HEK293 (cell line): ENCODE measurements around the gene NAA25.
"Not testable (repeated sequence)": the region's sequence is repeated elsewhere in the genome, so short reads cannot be mapped to it uniquely, and the experiment has no call there.

Source experiments
- CTCF ChIA-PET: fragments of 350-600 bp; formaldehyde crosslinking; extraction: SDS; loops from one replicate; lab custom pipeline; 2021; ENCODE audit warnings: antibody characterized with exemption; lab: Yijun Ruan, JAX
- POLR2A ChIA-PET: fragments of 300-600 bp; formaldehyde crosslinking; extraction: SDS; loops from one replicate; lab custom pipeline; 2020; ENCODE audit warnings: antibody characterized with exemption, inconsistent platforms; lab: Yijun Ruan, JAX
- H3K27ac ChIP-seq: fragments of 200-500 bp; sonication (Bioruptor generic); 2 replicates; pipeline ENCODE4 v1.5.1; 2014; ENCODE audit warnings: low read depth, low read length, control low read depth, inconsistent platforms; ENCODE audit errors: extremely low read depth
- H3K36me3 ChIP-seq, 2 experiments: fragments of 200-500 bp in 1 of 2; sonication (Bioruptor generic) in 1 of 2; 1 replicate in 1 of 2; 2 replicates in 1 of 2; pipeline ENCODE4 v1.5.1; 2014 to 2017; ENCODE audit warnings: inconsistent platforms in 2 of 2, low read length in 2 of 2; ENCODE audit not compliant: control insufficient read depth in 2 of 2, insufficient read depth in 1 of 2
- H3K4me1 ChIP-seq: fragments of 200-500 bp; sonication (Bioruptor generic); 2 replicates; pipeline ENCODE4 v1.5.1; 2014; ENCODE audit warnings: mild to moderate bottlenecking, low read length, inconsistent platforms; ENCODE audit not compliant: control insufficient read depth, insufficient read depth
- H3K4me3 ChIP-seq: 2 replicates; pipeline ENCODE4 v1.5.1; 2011; ENCODE audit warnings: low read depth, mild to moderate bottlenecking, control low read depth, low read length, moderate library complexity
- H3K9me3 ChIP-seq: fragments of 200-500 bp; sonication (Bioruptor generic); 2 replicates; pipeline ENCODE4 v1.5.1; 2014; ENCODE audit warnings: low read depth, low read length, inconsistent platforms; ENCODE audit not compliant: control insufficient read depth, insufficient read depth
- PBX3 ChIP-seq: sonication (generic); formaldehyde crosslinking; IDR thresholded peaks from 2 replicates; pipeline ENCODE4 v1.8.1; 2022; ENCODE audit warnings: mild to moderate bottlenecking, moderate library complexity, missing genetic modification reagents
- PRDM10 ChIP-seq: fragments of 450-650 bp; formaldehyde crosslinking; IDR thresholded peaks from 2 replicates; pipeline ENCODE4 v1.5.1; 2016; ENCODE audit warnings: missing biosample characterization, missing genetic modification characterization
- SCRT1 ChIP-seq: fragments of 450-650 bp; formaldehyde crosslinking; IDR thresholded peaks from 2 replicates; pipeline ENCODE4 v1.5.1; 2016; ENCODE audit warnings: missing biosample characterization, missing genetic modification characterization, borderline replicate concordance
- SETDB1 ChIP-seq: IDR thresholded peaks from one replicate; pipeline ENCODE4 v1.6.1; 2017; ENCODE audit warnings: mild to moderate bottlenecking, low read length, moderate library complexity, mixed read lengths; ENCODE audit not compliant: insufficient read length
- WT1 ChIP-seq: fragments of 450-650 bp; formaldehyde crosslinking; IDR thresholded peaks from 2 replicates; pipeline ENCODE4 v1.5.1; 2016; ENCODE audit warnings: missing biosample characterization, missing genetic modification characterization
- ZBTB20 ChIP-seq: fragments of 450-650 bp; formaldehyde crosslinking; IDR thresholded peaks from 2 replicates; pipeline ENCODE4 v1.5.1; 2016; ENCODE audit warnings: missing biosample characterization, missing genetic modification characterization
- ZNF140 ChIP-seq: fragments of 450-650 bp; formaldehyde crosslinking; IDR thresholded peaks from 2 replicates; pipeline ENCODE4 v1.5.1; 2016; ENCODE audit warnings: missing biosample characterization, missing genetic modification characterization
- ZNF155 ChIP-seq: fragments of 450-650 bp; formaldehyde crosslinking; IDR thresholded peaks from 2 replicates; pipeline ENCODE4 v1.5.1; 2016; ENCODE audit warnings: missing biosample characterization, missing genetic modification characterization
- ZNF157 ChIP-seq: fragments of 450-650 bp; formaldehyde crosslinking; IDR thresholded peaks from 2 replicates; pipeline ENCODE4 v1.5.1; 2016; ENCODE audit warnings: missing biosample characterization, missing genetic modification characterization
- ZNF175 ChIP-seq: fragments of 450-650 bp; formaldehyde crosslinking; IDR thresholded peaks from 2 replicates; pipeline ENCODE4 v1.5.1; 2016; ENCODE audit warnings: missing biosample characterization, missing genetic modification characterization
- ZNF354C ChIP-seq: fragments of 450-650 bp; formaldehyde crosslinking; IDR thresholded peaks from 2 replicates; pipeline ENCODE4 v1.5.1; 2016; ENCODE audit warnings: missing biosample characterization, missing genetic modification characterization, low read depth, borderline replicate concordance
- ZNF416 ChIP-seq: fragments of 450-650 bp; formaldehyde crosslinking; IDR thresholded peaks from 2 replicates; pipeline ENCODE4 v1.5.1; 2016; ENCODE audit warnings: missing biosample characterization, missing genetic modification characterization
- ZNF433 ChIP-seq: fragments of 450-650 bp; formaldehyde crosslinking; IDR thresholded peaks from 2 replicates; pipeline ENCODE4 v1.5.1; 2016; ENCODE audit warnings: missing biosample characterization, missing genetic modification characterization, low read depth
- ZNF514 ChIP-seq: fragments of 450-650 bp; formaldehyde crosslinking; IDR thresholded peaks from 2 replicates; pipeline ENCODE4 v1.5.1; 2016; ENCODE audit warnings: missing biosample characterization, missing genetic modification characterization
- ZNF529 ChIP-seq: fragments of 450-650 bp; formaldehyde crosslinking; IDR thresholded peaks from 2 replicates; pipeline ENCODE4 v1.5.1; 2017; ENCODE audit warnings: missing genetic modification characterization, missing biosample characterization; ENCODE audit not compliant: insufficient replicate concordance
- ZNF558 ChIP-seq: fragments of 450-650 bp; formaldehyde crosslinking; IDR thresholded peaks from 2 replicates; pipeline ENCODE4 v1.5.1; 2016; ENCODE audit warnings: missing biosample characterization, missing genetic modification characterization
- ZNF571 ChIP-seq: fragments of 450-650 bp; formaldehyde crosslinking; IDR thresholded peaks from 2 replicates; pipeline ENCODE4 v1.5.0; 2017; ENCODE audit warnings: missing biosample characterization, missing genetic modification characterization
- ZNF596 ChIP-seq: fragments of 450-650 bp; IDR thresholded peaks from 2 replicates; pipeline ENCODE4 v1.5.0; 2018; ENCODE audit warnings: missing biosample characterization, mild to moderate bottlenecking, missing genetic modification characterization, moderate library complexity
- ZNF747 ChIP-seq: fragments of 450-650 bp; formaldehyde crosslinking; IDR thresholded peaks from 2 replicates; pipeline ENCODE4 v1.5.1; 2016; ENCODE audit warnings: missing biosample characterization, missing genetic modification characterization

The NAA25 gene

GRCh38 chr12:111999129-111999528 lies 109.5 kb downstream of the NAA25 start:
- H3K27ac ChIP-seq, H3K36me3 ChIP-seq, H3K9me3 ChIP-seq, POLR2A ChIA-PET, H3K4me3 ChIP-seq, H3K4me1 ChIP-seq: not testable (repeated sequence)
- CTCF ChIA-PET, result interaction anchor here (1.7 kb wide), 1 partner anchor 14 kb away, joined by 4 read pairs; the partner anchor contains the start of genes ERP29 and TMEM116
- 0 out of 2 replicates have a peak, but pooled peaks have one; percentile 30 for TF ChIP-seq ZNF140 (tag by site-specific recombination)

GRCh38 chr12:111998015-111998414 lies 110.6 kb downstream of the NAA25 start:
- Histone ChIP-seq H3K36me3 (no peaks in the 10 kb centered on the region; a peak in 1 of 3 replicates), H3K27ac (no peak overlapping the region), H3K4me3 (no peak overlapping the region), H3K9me3 (no peaks in the 10 kb centered on the region), H3K4me1 (no peaks in the 10 kb centered on the region)
- CTCF ChIA-PET, result interaction anchor here (0.6 to 1.7 kb wide), 2 partner anchors 15 to 1050 kb away, joined by 3 to 4 read pairs; partner anchors contain the start of genes ERP29 and TMEM116
- POLR2A ChIA-PET, result interaction anchor here (0.6 kb wide), 1 partner anchor 22 kb away, joined by 3 read pairs; no protein-coding TSS in a partner anchor
- TF ChIP-seq ZNF747 (tag by site-specific recombination) (no peak), ZNF514 (no peak), ZNF558 (tag by site-specific recombination) (no peak), PRDM10 (tag by site-specific recombination) (no peak), ZNF157 (tag by site-specific recombination) (no peak), ZNF433 (tag by site-specific recombination) (no peak), ZNF596 (tag by site-specific recombination) (no peak)

DNA sequence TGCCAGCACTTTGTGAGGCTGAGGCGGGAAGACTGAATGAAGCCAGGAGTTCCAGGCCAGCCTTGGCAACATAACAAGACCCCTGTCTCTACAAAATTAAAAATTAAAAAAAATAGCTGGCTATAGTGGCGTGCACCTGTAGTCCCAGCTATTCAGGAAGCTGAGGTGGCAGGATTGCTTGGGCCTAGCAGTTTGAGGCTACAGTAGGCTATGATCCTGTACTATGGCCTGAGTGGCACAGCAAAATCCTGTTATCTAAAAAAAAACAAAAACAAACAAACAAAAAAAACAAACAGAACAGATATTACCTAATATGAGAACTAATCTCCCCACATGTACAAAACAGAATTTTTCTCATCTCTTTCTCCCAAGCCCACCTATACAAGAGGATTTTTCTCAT lies 111.3 kb downstream of the NAA25 start:
- H3K4me1 ChIP-seq, result no peaks in the 10 kb centered on the region
- no peaks in the 10 kb centered on the region for H3K9me3 ChIP-seq
- CTCF ChIA-PET, result interaction anchor here (1.7 kb wide), 1 partner anchor 16 kb away, joined by 4 read pairs; the partner anchor contains the start of genes ERP29 and TMEM116
- H3K4me3 ChIP-seq, result no peak overlapping the region
- POLR2A ChIA-PET, result no interaction called here
- H3K36me3 ChIP-seq, result no peaks in the 10 kb centered on the region; a peak in 1 of 3 replicates
- no peak overlapping the region for H3K27ac ChIP-seq
- TF ChIP-seq SCRT1 (tag by site-specific recombination), result no peak
- no peak for TF ChIP-seq ZNF529 (tag by site-specific recombination)
- TF ChIP-seq ZBTB20 (tag by site-specific recombination), result no peak
- TF ChIP-seq ZNF175, result no peak
- no peak for TF ChIP-seq ZNF140 (tag by site-specific recombination)
- no peak for TF ChIP-seq ZNF571
- no peak for TF ChIP-seq ZNF596 (tag by site-specific recombination)
- no peak for TF ChIP-seq WT1
- no peak for TF ChIP-seq ZNF433 (tag by site-specific recombination)
- no peak for TF ChIP-seq SETDB1
- TF ChIP-seq PBX3, result no peak
- TF ChIP-seq ZNF155, result no peak
- TF ChIP-seq ZNF416 (tag by site-specific recombination), result no peak
- no peak for TF ChIP-seq ZNF354C (tag by site-specific recombination)
